Mucosa of gallbladder (tissue), 1 donor: ENCODE results near the gene MRPL23. TPM values are rescaled to one million over a fixed set of nuclear protein-coding genes. Genes with fewer than 3 reads are reported as not detected.

ENCODE experiments used
- DNase-seq: peaks from one replicate; pipeline ENCODE4 v3.0.0-alpha.2; 2020; ENCODE audit warnings: low spot score
- total RNA-seq: library from RNA; stranded (reverse); gene quantifications from one replicate; pipeline ENCODE4 v1.2.1, GENCODE V29; 2021
- donor health status: DM: no; HTN: no; CAD: no.

Gene MRPL23
- total RNA-seq, 1 donor from 2014 or later, result 54.8 TPM

DNA sequence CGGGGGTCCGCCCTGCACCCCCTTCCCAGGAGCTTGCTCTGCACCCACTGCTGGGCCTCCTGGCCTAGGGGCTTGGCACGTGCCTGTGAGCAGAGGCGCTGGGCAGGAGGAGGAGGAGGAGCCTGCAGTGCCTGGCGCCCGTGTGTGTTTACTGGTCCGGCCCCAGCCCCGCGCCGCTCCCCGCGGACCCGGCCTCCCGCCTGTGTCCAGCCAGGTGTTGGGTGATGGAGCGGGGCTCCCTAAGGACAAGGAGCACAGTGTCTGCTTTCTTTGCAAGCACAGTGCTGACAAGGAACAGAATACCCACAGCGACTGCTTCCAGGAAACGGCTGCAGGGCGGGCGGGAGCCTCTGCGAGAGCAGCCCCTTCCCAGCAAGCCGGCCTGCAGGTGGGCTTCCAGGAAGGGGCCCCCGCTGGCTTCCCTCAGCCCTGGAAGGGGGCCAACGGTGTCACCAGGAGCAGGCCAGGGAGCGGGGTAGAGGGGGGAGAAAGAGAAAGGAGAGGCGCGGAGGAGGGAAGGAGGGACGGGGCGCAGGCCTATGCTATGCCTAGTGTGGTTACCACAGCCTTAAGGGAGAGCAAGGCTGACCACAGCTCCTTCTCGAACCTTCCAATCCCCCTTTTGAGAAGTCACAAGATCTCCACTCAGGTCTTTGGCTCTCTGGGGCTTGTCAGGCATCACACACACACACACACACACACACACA is 43.9 kb downstream of the MRPL23 start:
- DNase-seq, result no peak

DNA sequence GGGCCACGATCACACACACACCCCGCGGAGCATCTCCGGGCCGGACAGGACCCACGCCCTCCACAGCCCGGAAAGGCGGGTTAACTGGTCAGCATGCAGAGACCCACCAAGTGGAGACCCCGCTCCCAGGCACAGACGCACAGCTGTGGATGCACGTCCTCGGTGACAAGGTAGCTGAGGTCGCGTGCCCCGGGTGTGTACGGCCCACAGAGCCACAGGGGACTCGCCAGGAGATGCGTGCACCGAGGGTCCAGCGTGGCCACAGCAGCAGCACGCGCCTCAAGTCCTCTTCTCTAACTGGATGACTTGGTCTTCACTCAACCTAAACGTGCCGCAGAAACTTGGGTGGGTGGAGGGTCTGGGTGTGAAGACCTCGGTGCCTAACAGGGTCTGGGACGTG is 45.0 kb downstream of the MRPL23 start:
- DNase-seq, result no peak

DNA sequence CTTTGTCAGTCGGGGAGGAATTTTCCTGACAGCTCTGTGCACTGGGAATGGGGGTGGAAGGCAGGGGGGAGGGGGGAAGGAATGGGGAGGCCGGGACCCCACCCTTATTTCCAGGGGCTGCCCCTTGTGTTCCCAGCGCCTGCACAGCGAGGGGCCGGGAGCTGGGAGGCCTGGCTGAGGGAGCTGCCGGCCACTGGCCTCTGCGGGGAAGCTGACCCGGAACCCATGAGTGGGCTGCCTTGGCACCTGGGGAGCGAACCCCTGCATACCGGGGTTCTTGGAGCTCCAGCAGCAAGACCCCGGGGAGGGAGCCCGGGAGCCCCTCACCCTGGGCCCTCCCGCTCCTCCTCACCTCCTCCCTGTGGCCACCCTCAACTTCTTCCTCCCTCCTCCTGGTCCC is 47.0 kb downstream of the MRPL23 start:
- DNase-seq, result no peak

DNA sequence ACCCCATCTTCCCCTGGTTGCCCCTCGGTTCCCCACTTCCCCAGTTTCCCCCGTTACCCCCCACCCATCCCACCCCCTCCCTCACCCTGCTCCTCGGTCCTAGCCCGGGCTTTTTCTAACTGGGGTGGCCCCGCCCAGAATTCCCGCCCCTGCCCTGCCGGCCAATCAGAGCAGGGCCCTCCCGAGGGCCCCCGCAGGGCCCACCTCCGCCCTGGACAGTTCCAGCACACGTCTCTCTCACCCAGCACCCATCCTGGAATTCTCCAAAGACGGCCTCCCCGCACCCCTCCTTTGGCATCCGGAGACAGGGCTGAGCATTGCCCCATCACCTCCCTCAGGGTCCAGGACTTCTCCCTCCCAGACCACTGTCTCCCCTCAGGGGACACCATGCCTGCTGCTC is 50.6 kb downstream of the MRPL23 start, which contains the start of gene H19:
Gene H19 (minus strand): TSS at position 88 of the 400 bp plus-strand sequence.
- no peak for DNase-seq

DNA sequence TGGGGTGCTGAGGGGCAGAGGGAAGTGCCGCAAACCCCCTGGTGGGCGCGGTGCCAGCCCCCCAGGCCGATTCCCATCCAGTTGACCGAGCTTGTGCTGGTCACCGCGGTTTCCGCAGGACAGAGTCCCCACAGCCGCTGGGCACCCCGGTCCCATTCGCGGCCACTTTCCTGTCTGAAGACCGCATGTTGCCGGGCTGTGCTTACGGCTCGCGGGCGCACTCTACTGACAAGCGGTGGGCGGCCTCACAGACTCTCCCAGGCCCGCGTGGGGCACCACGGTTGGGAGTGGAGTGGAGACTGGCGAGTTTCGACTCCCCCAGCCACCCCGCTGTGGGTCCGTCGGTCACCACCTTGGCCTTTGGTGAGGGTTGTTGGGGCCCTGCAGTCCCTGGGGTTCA is 51.2 kb downstream of the MRPL23 start:
- no peak for DNase-seq

DNA sequence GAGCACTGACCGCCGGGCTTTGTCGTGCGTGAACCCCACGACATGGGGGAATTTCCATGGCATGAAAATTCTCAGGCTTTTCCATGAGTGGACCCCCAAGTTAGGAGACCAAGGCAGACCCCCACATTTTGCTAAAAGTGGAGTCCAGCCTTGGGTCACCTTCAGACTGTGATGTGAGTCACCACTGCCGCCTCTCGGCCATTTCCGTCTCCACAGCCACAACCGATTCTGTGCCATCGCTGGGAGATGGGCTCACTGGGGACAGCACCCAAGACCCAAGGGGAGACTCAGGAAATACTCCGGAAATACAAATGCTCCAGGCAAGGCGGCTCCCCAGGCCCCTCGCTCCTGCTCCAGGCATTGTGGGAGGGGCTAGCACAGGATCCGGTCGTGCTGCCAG is 51.7 kb downstream of the MRPL23 start:
- DNase-seq, result no peak

DNA sequence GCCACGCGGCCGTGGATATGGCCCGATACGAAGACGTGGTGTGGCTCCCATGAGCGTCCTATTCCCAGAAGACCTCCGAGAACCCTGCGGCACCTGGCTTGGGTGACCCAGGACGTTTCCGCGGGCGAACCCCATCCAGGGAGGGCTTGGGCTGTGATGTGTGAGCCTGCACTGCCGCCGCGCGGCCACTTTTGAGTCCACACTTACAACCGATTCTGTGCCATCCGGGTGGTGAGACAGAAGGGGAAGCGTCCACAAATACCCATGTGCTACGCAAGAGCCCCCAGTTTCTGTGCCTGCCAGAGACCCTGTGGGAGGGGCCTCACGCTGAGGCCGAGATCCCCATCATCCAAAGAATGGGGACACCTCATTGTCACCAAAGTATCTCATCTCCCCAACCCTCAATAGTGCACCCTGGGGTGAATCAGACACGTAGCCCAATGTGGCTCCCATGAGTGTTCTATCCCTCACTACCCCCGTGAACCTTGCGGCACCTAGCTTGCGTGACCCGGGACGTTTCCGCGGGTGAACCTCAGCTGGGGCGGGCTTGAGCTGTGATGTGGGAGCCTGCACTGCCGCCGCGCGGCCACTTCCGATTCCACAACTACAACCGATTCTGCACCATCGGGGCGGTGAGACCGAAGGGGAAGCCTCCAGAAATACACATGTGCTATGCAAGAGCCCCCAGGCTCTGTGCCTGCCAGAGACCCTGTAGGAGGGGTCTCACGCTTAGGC is 55.1 kb downstream of the MRPL23 start:
- DNase-seq, result no peak

DNA sequence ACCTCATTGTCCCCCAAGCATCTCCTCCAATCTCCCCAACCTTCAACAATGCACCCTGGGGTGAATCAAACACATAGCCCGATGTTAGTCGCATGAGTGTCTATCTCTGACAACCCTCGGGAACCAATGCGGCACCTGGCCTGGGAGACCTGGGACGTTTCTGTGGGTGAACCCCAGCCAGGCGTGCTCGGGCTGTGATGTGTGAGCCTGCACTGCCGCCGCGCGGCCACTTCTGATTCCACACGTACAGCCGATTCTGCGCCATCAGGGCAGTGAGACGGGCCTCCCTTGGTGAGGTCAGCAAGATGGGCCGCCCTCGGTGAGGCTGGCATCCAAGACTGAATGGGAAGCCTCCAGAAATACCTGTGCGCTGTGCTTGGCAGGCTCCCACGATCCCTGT is 55.7 kb downstream of the MRPL23 start:
- no peak for DNase-seq

DNA sequence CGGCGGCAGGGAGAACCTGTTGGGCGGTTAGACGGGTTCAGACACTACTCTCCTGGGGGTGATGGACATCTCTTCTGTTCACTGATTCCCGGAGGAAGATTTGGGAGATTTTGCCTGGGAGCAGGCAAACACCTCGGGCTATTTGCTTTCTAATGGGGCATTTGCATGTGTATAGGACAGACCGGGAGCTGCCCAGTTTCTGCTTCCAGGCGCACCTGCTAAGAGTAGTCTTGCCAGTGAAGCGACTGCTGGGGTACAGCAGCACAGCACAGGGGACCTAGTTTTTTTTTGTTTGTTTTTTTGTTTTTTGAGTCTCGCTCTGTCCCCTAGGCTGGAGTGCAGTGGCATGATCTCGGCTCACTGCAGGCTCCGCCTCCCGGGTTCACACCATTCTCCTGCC is 57.3 kb downstream of the MRPL23 start:
- no peak for DNase-seq

Other genes starting within 250 kb of the MRPL23 start
- 13.9 TPM for gene IFITM10, start 196.7 kb upstream of the MRPL23 start, total RNA-seq
- gene CTSD, start 183.4 kb upstream of the MRPL23 start, total RNA-seq, result 2,163 TPM
- 218 TPM for gene SYT8, start 112.3 kb upstream of the MRPL23 start, total RNA-seq
- 73.7 TPM for gene TNNI2, start 108.4 kb upstream of the MRPL23 start, total RNA-seq
- 43.1 TPM for gene LSP1, start 94.2 kb upstream of the MRPL23 start, total RNA-seq
- not detected for gene PRR33, start 55.4 kb upstream of the MRPL23 start, total RNA-seq
- gene TNNT3, start 27.6 kb upstream of the MRPL23 start, total RNA-seq, result 1.5 TPM
- gene H19, start 50.5 kb downstream of the MRPL23 start, total RNA-seq, result 67.3 TPM
- gene IGF2, start 192.1 kb downstream of the MRPL23 start, total RNA-seq, result 32.5 TPM
- gene INS, start 213.9 kb downstream of the MRPL23 start, total RNA-seq, result 1.2 TPM
- gene TH, start 224.5 kb downstream of the MRPL23 start, total RNA-seq, result 2.1 TPM